Measurements from ENCODE around the gene C1orf52.

C1orf52 gene

DNA sequence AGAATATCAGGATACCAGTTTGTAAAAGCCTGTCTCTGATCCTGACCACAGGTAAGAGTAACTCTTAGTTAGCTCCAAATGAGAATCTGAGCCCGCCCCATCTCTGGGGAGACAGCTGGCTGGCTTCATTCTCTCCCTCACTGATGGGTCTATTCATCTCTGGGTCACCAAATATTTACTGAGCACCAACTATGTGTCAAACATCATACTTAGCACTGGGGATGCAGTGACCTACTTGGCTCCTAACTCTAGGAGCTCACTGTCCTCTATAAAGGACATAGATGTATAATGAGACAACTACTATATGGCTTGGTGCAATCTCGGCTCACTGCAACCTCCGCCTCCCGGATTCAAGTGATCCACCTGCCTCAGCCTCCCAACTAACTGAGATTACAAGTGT, 46.8 kb upstream of the C1orf52 start:
- no peak overlapping the region for H3K27ac ChIP-seq (replicated peaks)
- no peak overlapping the region for H3K4me3 ChIP-seq (replicated peaks; ENCODE audit: insufficient read depth, low read length)
- no peak for DNase-seq (ENCODE audit: low read depth in 1 of 2, low spot score in 1 of 2)
- TF ChIP-seq, protein P1, sequence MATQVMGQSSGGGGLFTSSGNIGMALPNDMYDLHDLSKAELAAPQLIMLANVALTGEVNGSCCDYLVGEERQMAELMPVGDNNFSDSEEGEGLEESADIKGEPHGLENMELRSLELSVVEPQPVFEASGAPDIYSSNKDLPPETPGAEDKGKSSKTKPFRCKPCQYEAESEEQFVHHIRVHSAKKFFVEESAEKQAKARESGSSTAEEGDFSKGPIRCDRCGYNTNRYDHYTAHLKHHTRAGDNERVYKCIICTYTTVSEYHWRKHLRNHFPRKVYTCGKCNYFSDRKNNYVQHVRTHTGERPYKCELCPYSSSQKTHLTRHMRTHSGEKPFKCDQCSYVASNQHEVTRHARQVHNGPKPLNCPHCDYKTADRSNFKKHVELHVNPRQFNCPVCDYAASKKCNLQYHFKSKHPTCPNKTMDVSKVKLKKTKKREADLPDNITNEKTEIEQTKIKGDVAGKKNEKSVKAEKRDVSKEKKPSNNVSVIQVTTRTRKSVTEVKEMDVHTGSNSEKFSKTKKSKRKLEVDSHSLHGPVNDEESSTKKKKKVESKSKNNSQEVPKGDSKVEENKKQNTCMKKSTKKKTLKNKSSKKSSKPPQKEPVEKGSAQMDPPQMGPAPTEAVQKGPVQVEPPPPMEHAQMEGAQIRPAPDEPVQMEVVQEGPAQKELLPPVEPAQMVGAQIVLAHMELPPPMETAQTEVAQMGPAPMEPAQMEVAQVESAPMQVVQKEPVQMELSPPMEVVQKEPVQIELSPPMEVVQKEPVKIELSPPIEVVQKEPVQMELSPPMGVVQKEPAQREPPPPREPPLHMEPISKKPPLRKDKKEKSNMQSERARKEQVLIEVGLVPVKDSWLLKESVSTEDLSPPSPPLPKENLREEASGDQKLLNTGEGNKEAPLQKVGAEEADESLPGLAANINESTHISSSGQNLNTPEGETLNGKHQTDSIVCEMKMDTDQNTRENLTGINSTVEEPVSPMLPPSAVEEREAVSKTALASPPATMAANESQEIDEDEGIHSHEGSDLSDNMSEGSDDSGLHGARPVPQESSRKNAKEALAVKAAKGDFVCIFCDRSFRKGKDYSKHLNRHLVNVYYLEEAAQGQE (IDR thresholded peaks at IDR 0.05; ENCODE audit: insufficient replicate concordance, low read depth) = no peak
- TF ChIP-seq POLR2AphosphoS5 (IDR thresholded peaks at IDR 0.05; ENCODE audit: low read depth) = no peak
- TF ChIP-seq GABPA (IDR thresholded peaks at IDR 0.05; ENCODE audit: low read depth) = no peak
- no peak for TF ChIP-seq SPI1 (IDR thresholded peaks at IDR 0.05; ENCODE audit: borderline replicate concordance, low read depth)
- TF ChIP-seq, protein P2, sequence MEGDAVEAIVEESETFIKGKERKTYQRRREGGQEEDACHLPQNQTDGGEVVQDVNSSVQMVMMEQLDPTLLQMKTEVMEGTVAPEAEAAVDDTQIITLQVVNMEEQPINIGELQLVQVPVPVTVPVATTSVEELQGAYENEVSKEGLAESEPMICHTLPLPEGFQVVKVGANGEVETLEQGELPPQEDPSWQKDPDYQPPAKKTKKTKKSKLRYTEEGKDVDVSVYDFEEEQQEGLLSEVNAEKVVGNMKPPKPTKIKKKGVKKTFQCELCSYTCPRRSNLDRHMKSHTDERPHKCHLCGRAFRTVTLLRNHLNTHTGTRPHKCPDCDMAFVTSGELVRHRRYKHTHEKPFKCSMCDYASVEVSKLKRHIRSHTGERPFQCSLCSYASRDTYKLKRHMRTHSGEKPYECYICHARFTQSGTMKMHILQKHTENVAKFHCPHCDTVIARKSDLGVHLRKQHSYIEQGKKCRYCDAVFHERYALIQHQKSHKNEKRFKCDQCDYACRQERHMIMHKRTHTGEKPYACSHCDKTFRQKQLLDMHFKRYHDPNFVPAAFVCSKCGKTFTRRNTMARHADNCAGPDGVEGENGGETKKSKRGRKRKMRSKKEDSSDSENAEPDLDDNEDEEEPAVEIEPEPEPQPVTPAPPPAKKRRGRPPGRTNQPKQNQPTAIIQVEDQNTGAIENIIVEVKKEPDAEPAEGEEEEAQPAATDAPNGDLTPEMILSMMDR (IDR thresholded peaks at IDR 0.05; ENCODE audit: insufficient read depth, low read length) = no peak
- H3K27me3 ChIP-seq (ENCODE audit: insufficient read depth, poor library complexity, severe bottlenecking) = peaks cover 11% of the 10 kb centered on the region

- no peak for TF ChIP-seq SPI1 (IDR thresholded peaks at IDR 0.05; ENCODE audit: borderline replicate concordance, low read depth)
- no peak for TF ChIP-seq GABPA (IDR thresholded peaks at IDR 0.05; ENCODE audit: low read depth)
- TF ChIP-seq, protein P1 (IDR thresholded peaks at IDR 0.05; ENCODE audit: insufficient replicate concordance, low read depth) = no peak
- TF ChIP-seq, protein P2 (IDR thresholded peaks at IDR 0.05; ENCODE audit: insufficient read depth, low read length) = no peak
- TF ChIP-seq POLR2AphosphoS5 (IDR thresholded peaks at IDR 0.05; ENCODE audit: low read depth) = no peak
- H3K4me3 ChIP-seq (replicated peaks; ENCODE audit: insufficient read depth, low read length) = no peak overlapping the region
- no peak for DNase-seq (ENCODE audit: low read depth in 1 of 2, low spot score in 1 of 2)
- H3K27ac ChIP-seq (replicated peaks) = no peak overlapping the region
- H3K27me3 ChIP-seq (ENCODE audit: insufficient read depth, poor library complexity, severe bottlenecking) = peaks cover 2% of the 10 kb centered on the region
These were observed 44.1 kb upstream of the C1orf52 start for GRCh38 chr1:85303440-85304162.

GRCh38 chr1:85300140-85300539, 40.7 kb upstream of the C1orf52 start:
- TF ChIP-seq GABPA (IDR thresholded peaks at IDR 0.05; ENCODE audit: low read depth) = no peak
- no peak for TF ChIP-seq SPI1 (IDR thresholded peaks at IDR 0.05; ENCODE audit: borderline replicate concordance, low read depth)
- no peak for TF ChIP-seq POLR2AphosphoS5 (IDR thresholded peaks at IDR 0.05; ENCODE audit: low read depth)
- H3K4me3 ChIP-seq (replicated peaks; ENCODE audit: insufficient read depth, low read length) = no peak overlapping the region
- no peaks in the 10 kb centered on the region for H3K27me3 ChIP-seq (ENCODE audit: insufficient read depth, poor library complexity, severe bottlenecking)
- DNase-seq (ENCODE audit: low read depth in 1 of 2, low spot score in 1 of 2) = no peak
- no peak overlapping the region for H3K27ac ChIP-seq (replicated peaks)

- Histone ChIP-seq H3K4me3 (replicated peaks; ENCODE audit: insufficient read depth, low read length) (no peak overlapping the region), H3K27me3 (ENCODE audit: insufficient read depth, poor library complexity, severe bottlenecking) (no peaks in the 10 kb centered on the region), H3K27ac (replicated peaks) (no peak overlapping the region)
- TF ChIP-seq GABPA (IDR thresholded peaks at IDR 0.05; ENCODE audit: low read depth) = no peak
- no peak for DNase-seq (ENCODE audit: low read depth in 1 of 2, low spot score in 1 of 2)
These were observed 38.6 kb upstream of the C1orf52 start for GRCh38 chr1:85297855-85298629.
